ENCODE data around the gene C11orf65.
A peak's percentile ranks its signal among the peaks of the same experiment; 100 is the strongest.

C11orf65 gene

GRCh38 chr11:108467091-108467823 is at the start of gene C11orf65:
Gene C11orf65, minus strand, starts transcription at chr11:108467529. Its CDS starts 5,970 bp downstream, at chr11:108461559.
- DNase-seq (ENCODE audit: low spot score) = peak; percentile 94

GRCh38 chr11:108516125-108516524 is 48.8 kb upstream of the C11orf65 start:
- no peak for DNase-seq (ENCODE audit: low spot score)

DNA sequence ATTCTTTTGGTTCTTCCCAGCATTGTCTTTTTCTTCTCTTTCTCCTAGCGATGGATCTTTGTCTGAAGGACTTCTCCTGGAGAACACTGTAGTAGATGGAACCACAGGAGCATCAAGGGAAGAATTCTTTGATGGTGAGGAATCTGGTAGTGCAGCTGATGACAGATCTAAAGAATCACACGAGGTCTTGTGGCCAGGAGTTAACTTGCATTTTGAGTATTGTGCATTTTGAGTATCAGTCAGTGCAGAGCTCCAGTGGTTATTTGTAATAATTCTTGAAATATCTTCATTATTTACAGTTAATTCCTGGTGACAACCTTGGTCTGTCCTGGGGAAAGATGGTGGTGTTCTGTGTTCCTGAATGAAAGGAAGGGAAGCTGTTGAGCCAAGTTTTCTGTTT is 45.4 kb upstream of the C11orf65 start:
- no peak for DNase-seq (ENCODE audit: low spot score)

GRCh38 chr11:108511851-108512474 is 44.6 kb upstream of the C11orf65 start:
- no peak for DNase-seq (ENCODE audit: low spot score)

DNA sequence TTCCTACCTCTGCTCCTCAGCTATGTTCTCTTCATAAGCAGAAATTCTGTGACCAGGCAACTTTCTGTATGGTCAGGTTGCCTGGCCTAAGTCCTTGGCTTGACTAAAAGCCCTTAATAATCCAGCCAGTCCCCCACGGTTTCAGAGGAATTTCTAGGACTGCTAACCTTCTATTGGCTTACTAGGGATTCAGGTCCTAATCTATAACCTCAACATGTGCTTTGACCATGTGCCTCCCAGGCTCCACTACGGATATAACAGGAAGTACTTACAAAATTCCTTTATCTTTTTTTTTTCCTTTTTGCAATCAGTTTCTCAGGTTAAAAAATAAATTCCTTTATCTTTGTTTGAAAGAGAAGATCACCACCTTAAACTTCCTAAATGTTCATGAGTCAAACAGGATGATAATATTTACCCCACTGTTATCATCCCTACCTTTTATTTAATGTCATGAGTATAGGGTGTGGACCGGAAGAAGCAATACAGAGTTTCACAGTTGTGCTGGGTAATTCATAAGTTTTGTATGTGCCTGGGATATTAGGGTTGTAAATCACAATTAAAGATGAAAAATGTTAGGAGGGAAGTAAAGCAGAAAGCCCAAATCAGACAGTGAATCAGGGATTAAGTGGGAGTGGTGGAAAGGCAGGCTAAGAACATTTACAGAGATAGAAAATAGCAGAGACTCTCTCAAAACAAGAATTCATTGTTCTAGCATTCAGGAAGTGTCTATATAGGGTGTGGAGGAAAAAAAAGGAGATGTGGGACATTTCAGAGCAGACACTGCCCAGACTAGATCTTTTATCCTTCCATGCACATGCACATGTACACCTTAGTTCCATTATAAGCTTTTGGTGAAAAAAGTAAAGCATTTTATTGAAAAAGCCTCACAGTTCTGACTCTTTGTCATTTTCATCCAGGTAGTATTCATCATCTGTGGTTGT is 41.6 kb upstream of the C11orf65 start:
- DNase-seq (ENCODE audit: low spot score) = no peak

DNA sequence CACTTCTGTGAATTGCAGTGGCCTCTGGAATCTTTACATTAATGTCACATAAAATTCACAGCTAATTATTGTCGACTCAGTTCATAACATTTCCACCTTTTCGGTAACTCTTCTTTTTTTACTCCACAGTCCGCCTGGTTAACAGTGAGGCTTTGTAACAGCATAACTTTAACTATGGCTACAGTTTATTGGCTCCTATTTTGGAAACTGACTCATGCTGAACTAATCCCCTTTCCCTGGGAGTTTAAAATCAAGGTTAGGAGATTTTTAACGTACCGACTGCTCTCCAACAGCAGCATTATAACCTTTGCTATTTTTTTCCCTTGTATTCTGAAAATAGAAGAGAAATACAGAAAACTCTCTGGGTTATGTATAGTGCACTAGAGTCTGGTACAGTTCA is 34.1 kb upstream of the C11orf65 start:
- DNase-seq (ENCODE audit: low spot score) = no peak

GRCh38 chr11:108500721-108501120 is 33.4 kb upstream of the C11orf65 start:
- DNase-seq (ENCODE audit: low spot score) = no peak

DNA sequence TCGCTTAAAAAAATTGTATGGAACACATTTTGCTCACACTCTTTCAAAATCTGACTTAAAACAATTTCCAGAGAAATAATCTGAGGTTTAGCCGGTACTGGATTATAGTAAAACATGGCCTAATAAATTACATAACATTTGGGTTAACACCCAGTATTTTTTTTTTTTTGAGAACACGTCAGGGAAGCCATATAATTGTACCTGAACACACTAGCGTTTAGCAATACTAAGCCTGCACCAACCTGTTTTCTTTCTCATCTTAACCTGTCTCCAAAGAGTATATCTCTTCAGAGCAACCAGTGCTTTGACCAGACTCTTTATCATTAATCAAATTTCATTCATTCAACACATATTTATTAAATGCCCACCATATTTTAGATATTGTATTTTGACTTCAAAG is 32.8 kb upstream of the C11orf65 start:
- DNase-seq (ENCODE audit: low spot score) = no peak

DNA sequence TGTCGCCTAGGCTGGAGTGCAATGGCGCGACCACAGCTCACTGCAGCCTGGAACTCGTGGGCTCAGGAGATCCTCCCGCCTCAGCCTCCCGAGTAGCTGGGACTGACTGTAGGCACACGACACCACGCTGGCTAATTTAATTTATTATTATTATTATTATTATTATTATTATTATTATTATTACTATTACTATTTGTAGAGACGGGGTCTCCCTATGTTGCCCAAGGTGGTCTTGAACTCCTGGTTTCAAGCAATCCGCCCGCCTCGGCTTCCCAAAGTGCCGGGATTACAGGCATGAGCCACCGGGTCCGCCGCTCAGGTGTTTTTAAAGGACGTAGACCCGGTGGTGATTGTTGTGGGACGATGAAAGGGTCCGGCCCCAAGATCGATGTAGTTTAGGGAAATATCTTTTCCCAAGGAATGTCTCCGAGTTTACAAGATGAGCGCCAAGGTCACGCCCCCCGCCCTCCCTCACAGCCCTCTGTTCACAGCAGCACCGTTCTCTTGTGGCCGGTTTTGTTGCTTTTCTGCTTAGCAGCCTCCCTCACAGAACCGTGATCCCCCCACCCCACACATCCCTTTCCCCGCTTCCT is 31.6 kb upstream of the C11orf65 start:
- no peak for DNase-seq (ENCODE audit: low spot score)

DNA sequence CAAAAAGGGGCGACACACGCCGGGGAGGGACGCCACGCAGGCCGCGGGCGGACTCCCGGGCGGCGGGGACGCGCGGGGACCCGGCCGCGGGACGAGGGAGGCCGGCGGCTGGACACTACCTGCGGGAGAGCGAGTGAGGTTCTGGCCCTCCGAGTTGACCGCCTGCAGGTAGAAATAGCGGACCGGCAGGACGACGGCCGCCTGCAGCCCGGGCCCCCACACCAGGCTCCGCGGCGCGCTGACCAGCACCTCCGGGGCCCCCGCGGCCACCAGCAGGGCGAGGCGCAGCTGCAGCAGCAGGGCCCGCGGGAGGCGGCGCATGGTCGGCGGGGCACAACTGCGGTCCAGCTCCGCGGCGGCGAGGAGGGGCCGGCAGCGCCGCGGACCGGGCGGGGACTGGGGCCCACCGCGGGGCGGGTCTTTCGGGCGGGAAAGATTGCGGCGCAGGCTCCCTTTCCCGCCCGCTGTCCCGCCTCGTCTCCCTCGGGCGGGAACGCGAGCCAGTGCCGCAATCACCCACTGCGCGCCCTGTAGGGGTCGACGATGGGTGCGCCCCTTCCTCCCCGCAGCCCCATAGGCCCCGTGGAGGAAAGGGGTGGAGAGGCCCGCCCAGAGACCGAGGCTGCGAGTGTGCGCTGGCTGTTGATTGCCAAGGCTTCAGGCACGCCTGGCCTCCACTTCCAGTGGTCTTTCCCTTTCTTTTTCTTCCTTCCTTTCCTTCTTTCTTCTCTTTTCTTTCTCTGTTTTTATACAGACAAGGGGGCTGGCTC is 30.9 kb upstream of the C11orf65 start, which contains the start of gene POGLUT3:
Gene POGLUT3 (minus strand): TSS at position 339 of the 770 bp plus-strand sequence. CDS start 18 bp downstream, at position 321.
- peak; percentile 87 for DNase-seq (ENCODE audit: low spot score)

DNA sequence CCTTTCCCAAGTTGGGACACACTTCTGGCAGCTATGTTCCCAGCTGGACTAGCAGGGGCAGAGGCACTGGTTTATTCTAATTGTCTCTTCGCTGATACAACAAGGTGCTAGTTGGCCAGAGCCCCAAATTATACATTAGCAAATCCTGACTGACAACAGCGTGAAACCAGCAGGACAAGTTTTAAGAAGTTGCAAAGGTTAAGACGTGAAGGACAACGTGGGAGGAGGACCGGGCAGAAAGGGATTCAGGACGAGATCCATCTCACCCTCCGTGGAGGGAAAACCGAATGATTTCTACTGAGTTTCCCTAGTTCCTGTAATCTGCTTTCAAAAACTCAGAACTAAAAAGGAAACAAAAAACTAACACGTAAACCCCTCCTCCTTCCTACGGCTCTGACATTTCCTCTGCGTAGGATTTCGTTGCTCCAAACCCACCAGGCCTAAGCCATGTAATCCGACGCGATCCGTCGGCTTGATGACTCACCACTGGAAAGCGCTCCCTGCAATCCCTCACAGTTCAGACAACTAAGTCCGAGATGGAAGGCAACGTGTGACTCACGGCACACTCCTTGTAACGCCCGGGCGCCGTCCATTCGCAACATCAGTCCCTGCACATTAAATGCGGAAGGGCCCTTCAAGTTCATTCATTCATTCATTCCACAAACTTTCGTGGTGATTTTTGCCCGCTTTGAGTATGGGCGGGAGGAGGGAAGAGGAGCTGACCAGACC is 30.2 kb upstream of the C11orf65 start:
- peak; percentile 81 for DNase-seq (ENCODE audit: low spot score)

GRCh38 chr11:108496643-108497256 is 29.4 kb upstream of the C11orf65 start:
- DNase-seq (ENCODE audit: low spot score) = no peak

GRCh38 chr11:108495326-108495725 is 28.0 kb upstream of the C11orf65 start:
- DNase-seq (ENCODE audit: low spot score) = no peak

DNA sequence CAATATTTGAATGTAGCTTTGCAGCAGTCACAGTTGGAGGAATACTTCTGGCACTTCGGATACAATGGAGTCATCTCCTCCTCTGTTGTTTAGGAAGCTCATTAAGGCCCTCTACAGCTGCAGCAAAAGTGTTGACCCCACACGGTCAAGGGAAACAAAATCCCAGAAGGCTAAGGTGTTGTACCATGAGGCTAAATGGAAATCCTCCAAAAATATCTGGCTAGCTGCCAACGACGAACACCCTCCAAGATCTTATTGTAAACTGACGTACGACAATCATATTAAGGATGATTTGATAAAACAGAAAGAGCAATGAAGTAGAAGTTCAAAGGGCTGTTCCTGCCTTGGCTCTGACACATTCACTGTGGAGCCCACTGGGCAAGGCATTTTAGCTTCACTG is 26.9 kb upstream of the C11orf65 start:
- DNase-seq (ENCODE audit: low spot score) = no peak

DNA sequence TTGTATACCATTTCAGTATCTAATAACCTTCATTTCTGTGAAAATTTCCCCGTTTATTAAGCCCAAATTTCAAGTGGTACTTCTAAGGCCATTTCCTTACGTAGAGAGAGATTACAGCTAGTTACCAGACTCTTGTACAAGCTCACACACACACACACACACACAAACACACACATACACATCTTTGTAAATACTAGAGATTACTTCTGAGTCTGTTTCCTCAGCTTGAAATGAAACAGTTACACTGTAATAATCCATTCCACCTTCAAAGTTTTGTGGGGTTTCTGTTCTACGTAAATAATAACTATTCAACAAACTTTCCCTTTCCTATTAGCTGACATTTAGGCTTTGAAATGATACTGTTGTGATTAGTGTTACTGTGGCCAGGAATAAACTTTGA is 24.6 kb upstream of the C11orf65 start:
- DNase-seq (ENCODE audit: low spot score) = no peak

DNA sequence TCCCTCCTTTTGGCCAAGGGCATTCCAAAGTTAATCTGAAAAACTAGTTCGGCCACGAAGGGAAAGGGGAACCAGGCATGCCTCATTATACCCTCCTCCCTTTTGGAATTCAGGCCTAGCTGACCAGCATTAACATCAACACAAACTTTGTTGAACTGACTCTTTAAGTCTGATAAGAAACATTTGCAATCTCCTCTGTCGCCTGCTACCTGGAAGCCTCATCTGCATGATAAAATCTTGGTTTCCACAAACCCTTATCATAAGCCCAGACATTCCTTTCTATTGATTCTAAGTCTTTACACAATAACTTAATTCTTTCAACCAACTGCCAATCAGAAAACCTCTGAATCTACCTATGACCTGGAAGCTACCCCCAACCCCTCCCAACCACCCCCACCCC is 19.5 kb upstream of the C11orf65 start:
- no peak for DNase-seq (ENCODE audit: low spot score)

DNA sequence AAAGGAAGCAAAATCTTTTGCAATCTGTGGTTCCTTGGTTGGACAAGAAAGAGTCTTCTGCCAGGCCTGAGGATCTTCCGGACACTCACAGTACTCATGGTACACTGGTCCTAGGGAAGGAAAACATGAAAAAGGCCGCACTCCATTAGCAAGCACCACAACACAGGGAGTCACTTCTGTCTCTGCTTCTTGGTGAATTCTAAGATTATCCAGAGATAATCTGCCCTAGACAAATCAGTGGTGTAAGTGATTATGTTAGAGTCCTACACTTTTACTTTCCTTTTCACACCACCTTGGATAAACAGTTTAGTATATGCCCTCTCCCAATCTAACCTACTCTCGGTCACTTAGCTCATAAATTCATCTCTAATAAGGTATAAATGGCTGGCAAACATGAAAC is 19.0 kb upstream of the C11orf65 start:
- DNase-seq (ENCODE audit: low spot score) = no peak

- DNase-seq (ENCODE audit: low spot score) = no peak
Measured at GRCh38 chr11:108483163-108483562, 15.8 kb upstream of the C11orf65 start.

GRCh38 chr11:108474664-108475463 is 7.5 kb upstream of the C11orf65 start:
- DNase-seq (ENCODE audit: low spot score) = no peak
